Caco-2 (cell line): Measurements from ENCODE around the gene AGPAT3. TPM values are rescaled to one million over a fixed set of nuclear protein-coding genes. Genes with fewer than 3 reads are reported as not detected.

Experiments
- BruUV-seq: library from RNA; stranded (reverse); fragments of 400-500 nt; replicated peaks from 2 replicates; lab custom pipeline; 2021; lab: Mats Ljungman, UMichigan
- CTCF ChIA-PET: fragments of 300-600 bp; sonication (Branson Sonifier 250); formaldehyde crosslinking; loops from one replicate; lab custom pipeline; 2022; ENCODE audit warnings: antibody characterized with exemption; lab: Charles Lee
- POLR2A ChIA-PET: fragments of 300-600 bp; sonication (Branson Sonifier 250); formaldehyde crosslinking; loops from one replicate; lab custom pipeline; 2022; ENCODE audit warnings: antibody characterized with exemption; lab: Charles Lee
- DNase-seq, 2 experiments: peaks; one replicate each; pipeline versions ENCODE4 v3.0.0 to v3.0.0-alpha.2; 2020 to 2022
- H3K27me3 ChIP-seq: replicated peaks from 2 replicates; pipeline ENCODE4 v1.6.0; 2011; ENCODE audit warnings: low read length; ENCODE audit not compliant: control insufficient read depth, insufficient read depth
- H3K36me3 ChIP-seq: 2 replicates; pipeline ENCODE4 v1.5.1; 2011; ENCODE audit warnings: low read length; ENCODE audit not compliant: control insufficient read depth, insufficient read depth
- H3K4me1 ChIP-seq: fragments of 250-450 bp; sonication (Bioruptor Pico); 2 replicates; pipeline ENCODE4 v1.5.1; 2020; ENCODE audit warnings: mild to moderate bottlenecking
- H3K4me3 ChIP-seq: 2 replicates; pipeline ENCODE4 v1.5.1; 2011; ENCODE audit warnings: low read depth, mild to moderate bottlenecking, control low read depth, low read length
- H3K9me3 ChIP-seq: fragments of 250-450 bp; sonication (Bioruptor Pico); 2 replicates; pipeline ENCODE4 v1.5.1; 2020; ENCODE audit warnings: mild to moderate bottlenecking, moderate library complexity
- H3K27ac Mint-ChIP-seq: one replicate; pipeline ENCODE4 v1.8.0; 2022; ENCODE audit warnings: mixed read lengths; ENCODE audit not compliant: unreplicated experiment
- H3K27me3 Mint-ChIP-seq: one replicate; pipeline ENCODE4 v1.8.0; 2022; ENCODE audit warnings: mixed read lengths; ENCODE audit not compliant: insufficient read depth, unreplicated experiment
- H3K36me3 Mint-ChIP-seq: one replicate; pipeline ENCODE4 v1.8.0; 2022; ENCODE audit warnings: mild to moderate bottlenecking, mixed read lengths; ENCODE audit not compliant: insufficient read depth, unreplicated experiment
- H3K4me1 Mint-ChIP-seq: one replicate; pipeline ENCODE4 v1.8.0; 2022; ENCODE audit warnings: low read depth, mixed read lengths; ENCODE audit not compliant: unreplicated experiment
- H3K4me3 Mint-ChIP-seq: one replicate; pipeline ENCODE4 v1.8.0; 2022; ENCODE audit warnings: mild to moderate bottlenecking, moderate library complexity, mixed read lengths; ENCODE audit not compliant: unreplicated experiment
- H3K9me3 Mint-ChIP-seq: one replicate; pipeline ENCODE4 v1.8.0; 2022; ENCODE audit warnings: mixed read lengths; ENCODE audit not compliant: unreplicated experiment
- intact Hi-C: fragments of 100-400 bp; cut with micrococcal nuclease; formaldehyde crosslinking; loops from one replicate; pipeline ENCODE4 v1.10.0; 2022; ENCODE audit not compliant: unreplicated experiment
- total RNA-seq: library from RNA; stranded (reverse); gene quantifications from 2 replicates; pipeline ENCODE4 v1.2.3, GENCODE V29; 2022
- TF ChIP-seq, protein P1 (sequence below), 2 experiments: fragments of 200-600 bp in 1 of 2; IDR thresholded peaks; 1 replicate in 1 of 2; 2 replicates in 1 of 2; pipeline versions ENCODE4 v1.5.1 to v1.8.0; 2011 to 2022; ENCODE audit warnings: antibody characterized with exemption in 1 of 2, control low read depth in 1 of 2, inconsistent platforms in 1 of 2, low read depth in 1 of 2, low read length in 1 of 2, mild to moderate bottlenecking in 1 of 2, moderate library complexity in 1 of 2; ENCODE audit not compliant: insufficient read depth in 1 of 2, severe bottlenecking in 1 of 2, unreplicated experiment in 1 of 2

AGPAT3 gene
- total RNA-seq, 1 experiment from 2014 or later, result 61.8 TPM

DNA sequence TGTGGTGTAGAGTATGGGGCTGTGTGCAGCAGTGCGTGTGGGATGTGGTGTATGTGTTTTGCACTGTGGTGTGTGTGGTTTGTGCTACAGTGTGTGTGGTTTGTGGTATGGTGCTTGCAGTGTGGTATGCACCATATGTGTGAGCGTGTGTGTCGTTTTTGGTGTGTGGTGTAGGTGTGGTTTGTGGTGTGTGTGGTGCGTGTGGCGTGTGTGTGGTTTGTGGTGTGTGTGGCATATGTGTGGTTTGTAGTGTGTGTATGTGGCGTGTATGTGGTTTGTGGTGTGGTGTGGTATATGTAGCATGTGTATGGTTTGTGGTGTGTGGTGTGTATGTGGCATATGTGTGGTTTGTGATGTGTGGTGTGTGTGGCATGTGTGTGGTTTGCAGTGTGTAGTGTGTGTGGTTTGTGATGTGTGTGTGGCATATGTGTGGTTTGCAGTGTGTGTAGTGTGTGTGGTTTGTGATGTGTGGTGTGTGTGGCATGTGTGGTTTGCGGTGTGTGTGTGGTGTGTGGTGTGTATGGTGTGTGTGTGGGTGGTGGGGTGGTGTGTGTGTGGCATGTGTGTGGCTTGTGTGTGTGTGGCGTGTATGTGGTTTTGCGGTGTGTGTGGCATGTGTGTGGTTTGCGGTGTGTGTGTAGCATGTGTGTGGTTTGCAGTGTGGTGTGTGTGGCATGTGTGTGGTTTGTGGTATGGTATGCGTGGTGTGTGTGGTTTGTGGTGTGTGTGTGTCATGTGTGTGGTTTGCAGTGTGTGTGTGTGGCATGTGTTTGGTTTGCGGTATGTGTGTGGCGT, 93.5 kb downstream of the AGPAT3 start:
- POLR2A ChIA-PET, result no interaction called here
- no peak for DNase-seq
- no peaks in the 10 kb centered on the region for H3K4me1 Mint-ChIP-seq
- H3K9me3 Mint-ChIP-seq, result no peaks in the 10 kb centered on the region
- peaks cover 9% of the 10 kb centered on the region for H3K36me3 Mint-ChIP-seq
- TF ChIP-seq, protein P1, sequence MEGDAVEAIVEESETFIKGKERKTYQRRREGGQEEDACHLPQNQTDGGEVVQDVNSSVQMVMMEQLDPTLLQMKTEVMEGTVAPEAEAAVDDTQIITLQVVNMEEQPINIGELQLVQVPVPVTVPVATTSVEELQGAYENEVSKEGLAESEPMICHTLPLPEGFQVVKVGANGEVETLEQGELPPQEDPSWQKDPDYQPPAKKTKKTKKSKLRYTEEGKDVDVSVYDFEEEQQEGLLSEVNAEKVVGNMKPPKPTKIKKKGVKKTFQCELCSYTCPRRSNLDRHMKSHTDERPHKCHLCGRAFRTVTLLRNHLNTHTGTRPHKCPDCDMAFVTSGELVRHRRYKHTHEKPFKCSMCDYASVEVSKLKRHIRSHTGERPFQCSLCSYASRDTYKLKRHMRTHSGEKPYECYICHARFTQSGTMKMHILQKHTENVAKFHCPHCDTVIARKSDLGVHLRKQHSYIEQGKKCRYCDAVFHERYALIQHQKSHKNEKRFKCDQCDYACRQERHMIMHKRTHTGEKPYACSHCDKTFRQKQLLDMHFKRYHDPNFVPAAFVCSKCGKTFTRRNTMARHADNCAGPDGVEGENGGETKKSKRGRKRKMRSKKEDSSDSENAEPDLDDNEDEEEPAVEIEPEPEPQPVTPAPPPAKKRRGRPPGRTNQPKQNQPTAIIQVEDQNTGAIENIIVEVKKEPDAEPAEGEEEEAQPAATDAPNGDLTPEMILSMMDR (IDR thresholded peaks at IDR 0.05; ENCODE audit: insufficient read depth in 1 of 2, low read depth in 1 of 2, low read length in 1 of 2, severe bottlenecking in 1 of 2, unreplicated experiment in 1 of 2), result no peak
- BruUV-seq, result no TSS peak
- intact Hi-C loops, result no loop called here
- H3K4me1 ChIP-seq, result 0 out of 2 replicates have a peak, but pooled peaks cover 7% of the 10 kb centered on the region
- H3K36me3 ChIP-seq, result no peaks in the 10 kb centered on the region
- H3K27me3 Mint-ChIP-seq, result no peaks in the 10 kb centered on the region
- H3K4me3 Mint-ChIP-seq, result no peak overlapping the region
- H3K9me3 ChIP-seq, result no peaks in the 10 kb centered on the region
- CTCF ChIA-PET, result no interaction called here
- no peak overlapping the region for H3K27ac Mint-ChIP-seq
- H3K4me3 ChIP-seq, result no peak overlapping the region
- H3K27me3 ChIP-seq, result no peaks in the 10 kb centered on the region

DNA sequence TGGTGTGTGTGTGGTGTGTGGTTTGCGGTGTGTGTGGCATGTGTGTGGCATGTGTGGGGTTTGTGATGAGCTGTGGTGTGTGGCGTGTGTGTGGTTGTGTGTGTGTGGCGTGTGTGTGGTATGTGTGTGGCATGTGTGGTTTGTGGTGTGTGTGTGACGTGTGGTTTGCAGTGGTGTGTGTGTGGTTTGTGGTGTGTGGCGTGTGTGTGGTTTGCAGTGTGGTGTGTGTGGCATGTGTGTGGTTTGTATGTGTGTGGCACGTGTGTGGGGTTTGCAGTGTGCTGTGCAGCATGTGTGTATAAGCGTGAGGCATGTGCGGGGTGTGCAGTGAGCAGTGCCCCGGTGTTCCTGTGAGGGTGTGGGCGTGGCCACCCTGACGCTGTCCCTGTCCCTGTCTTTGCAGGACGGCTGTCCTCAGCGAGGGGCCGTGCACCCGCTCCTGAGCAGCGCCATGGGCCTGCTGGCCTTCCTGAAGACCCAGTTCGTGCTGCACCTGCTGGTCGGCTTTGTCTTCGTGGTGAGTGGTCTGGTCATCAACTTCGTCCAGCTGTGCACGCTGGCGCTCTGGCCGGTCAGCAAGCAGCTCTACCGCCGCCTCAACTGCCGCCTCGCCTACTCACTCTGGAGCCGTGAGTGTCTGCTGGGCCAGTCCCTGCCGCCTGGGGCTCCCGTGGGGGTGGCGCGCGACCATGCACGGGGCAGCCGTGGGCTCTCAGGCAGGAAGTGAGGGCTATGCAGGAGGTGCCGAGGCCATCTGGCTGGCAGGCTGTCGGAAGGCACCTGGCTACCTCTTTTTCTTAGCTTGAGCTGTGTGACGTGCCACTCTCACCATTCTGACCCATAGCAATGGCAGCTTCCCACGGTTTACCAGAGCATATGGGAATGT, 94.5 kb downstream of the AGPAT3 start:
- Histone ChIP-seq H3K9me3 (no peaks in the 10 kb centered on the region), H3K36me3 (no peaks in the 10 kb centered on the region), H3K4me3 (no peak overlapping the region), H3K27me3 (no peaks in the 10 kb centered on the region), H3K4me1 (0 out of 2 replicates have a peak, but pooled peaks cover 7% of the 10 kb centered on the region)
- TF ChIP-seq, protein P1 (IDR thresholded peaks at IDR 0.05; ENCODE audit: insufficient read depth in 1 of 2, low read depth in 1 of 2, low read length in 1 of 2, severe bottlenecking in 1 of 2, unreplicated experiment in 1 of 2), result no peak
- Mint-ChIP-seq H3K9me3 (no peaks in the 10 kb centered on the region), H3K27ac (no peak overlapping the region), H3K4me3 (no peak overlapping the region), H3K36me3 (peaks cover 13% of the 10 kb centered on the region), H3K27me3 (no peaks in the 10 kb centered on the region), H3K4me1 (no peaks in the 10 kb centered on the region)
- POLR2A ChIA-PET, result no interaction called here
- no peak for DNase-seq
- no TSS peak for BruUV-seq
- CTCF ChIA-PET, result interaction anchor here (1.0 kb wide), 1 partner anchor 149 kb away, joined by 3 read pairs; no protein-coding TSS in a partner anchor
- intact Hi-C loops, result no loop called here

DNA sequence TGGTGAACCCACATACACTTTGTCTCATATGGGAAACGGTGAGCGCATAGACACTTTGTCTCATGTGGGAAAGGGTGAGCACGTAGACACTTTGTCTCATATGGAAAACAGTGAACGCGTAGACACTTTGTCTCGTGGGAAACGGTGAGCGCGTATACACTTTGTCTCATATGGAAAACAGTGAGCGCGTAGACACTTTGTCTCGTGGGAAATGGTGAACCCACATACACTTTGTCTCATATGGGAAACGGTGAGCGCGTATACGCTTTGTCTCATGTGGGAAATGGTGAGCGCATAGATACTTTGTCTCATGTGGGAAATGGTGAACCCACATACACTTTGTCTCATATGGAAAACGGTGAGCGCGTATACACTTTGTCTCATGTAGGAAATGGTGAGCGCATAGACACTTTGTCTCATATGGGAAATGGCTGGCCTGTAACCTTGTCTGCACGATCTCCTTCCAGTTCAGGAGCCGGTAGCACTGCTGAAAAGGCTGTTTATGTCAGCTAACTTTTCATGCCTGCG, 96.4 kb downstream of the AGPAT3 start:
- intact Hi-C loops, result no loop called here
- Histone ChIP-seq H3K4me3 (no peak overlapping the region), H3K9me3 (no peaks in the 10 kb centered on the region), H3K27me3 (no peaks in the 10 kb centered on the region), H3K36me3 (no peaks in the 10 kb centered on the region), H3K4me1 (0 out of 2 replicates have a peak, but pooled peaks cover under 1% of the 10 kb centered on the region)
- H3K36me3 Mint-ChIP-seq, result peaks cover 13% of the 10 kb centered on the region
- H3K27ac Mint-ChIP-seq, result no peak overlapping the region
- no peaks in the 10 kb centered on the region for H3K9me3 Mint-ChIP-seq
- POLR2A ChIA-PET, result no interaction called here
- DNase-seq, result no peak
- H3K27me3 Mint-ChIP-seq, result no peaks in the 10 kb centered on the region
- no peak overlapping the region for H3K4me3 Mint-ChIP-seq
- no peaks in the 10 kb centered on the region for H3K4me1 Mint-ChIP-seq
- TF ChIP-seq, protein P1 (IDR thresholded peaks at IDR 0.05; ENCODE audit: insufficient read depth in 1 of 2, low read depth in 1 of 2, low read length in 1 of 2, severe bottlenecking in 1 of 2, unreplicated experiment in 1 of 2), result no peak
- CTCF ChIA-PET, result no interaction called here
- no TSS peak for BruUV-seq
